Activated effector memory CD4-positive, alpha-beta T cell treated with anti-CD3 and anti-CD28 coated beads, Interleukin-2, amount 50 U/mL, for 16 hours (primary cell): Measurements from ENCODE around the gene SLCO4A1.
"Not testable (repeated sequence)": the region's sequence is repeated elsewhere in the genome, so short reads cannot be mapped to it uniquely, and the experiment has no call there.

Source experiments
- DNase-seq: peaks from one replicate; pipeline ENCODE4 v3.0.0-alpha.2; 2020

SLCO4A1 gene

DNA sequence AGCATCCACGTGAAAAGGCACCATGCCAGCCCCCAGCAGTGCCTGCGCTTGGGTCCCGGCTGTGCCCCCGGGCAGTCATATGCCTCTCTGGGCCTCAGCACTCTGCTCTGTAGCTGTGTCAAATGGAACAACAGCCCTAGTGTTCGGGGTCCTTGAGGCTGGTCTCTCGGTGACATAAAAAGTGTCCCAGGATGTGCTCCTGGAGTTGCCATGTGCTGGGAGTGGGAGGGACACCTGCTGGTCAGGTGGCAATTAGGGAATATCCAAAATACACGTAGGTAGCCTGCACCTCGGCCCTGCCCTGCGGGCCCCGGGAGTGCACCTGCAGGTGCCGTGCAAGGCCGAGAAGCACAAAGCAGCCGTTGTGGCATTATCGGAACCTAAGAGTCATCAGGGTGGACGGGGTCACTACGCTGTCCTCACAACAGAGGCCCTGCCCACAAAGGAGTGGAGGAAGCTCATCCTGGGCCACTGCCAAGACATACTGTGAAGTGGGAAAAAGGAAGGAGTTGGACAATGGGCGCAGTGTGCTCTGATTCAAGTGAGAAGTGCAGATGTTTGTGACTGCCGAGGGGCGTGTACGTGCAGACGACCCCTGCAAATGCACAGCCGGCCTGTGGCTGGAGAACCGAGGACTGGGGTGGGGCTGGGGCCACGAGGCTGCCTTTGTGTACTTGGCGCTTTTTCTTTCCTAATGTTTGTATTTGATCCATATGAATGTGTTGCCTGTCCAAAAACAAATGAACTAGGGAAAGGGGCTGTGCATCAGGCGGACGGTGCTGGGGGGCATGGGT lies 24.6 kb downstream of the SLCO4A1 start:
- no peak for DNase-seq

- no peak for DNase-seq
These were observed 25.5 kb downstream of the SLCO4A1 start for GRCh38 chr20:62667530-62668440.

DNA sequence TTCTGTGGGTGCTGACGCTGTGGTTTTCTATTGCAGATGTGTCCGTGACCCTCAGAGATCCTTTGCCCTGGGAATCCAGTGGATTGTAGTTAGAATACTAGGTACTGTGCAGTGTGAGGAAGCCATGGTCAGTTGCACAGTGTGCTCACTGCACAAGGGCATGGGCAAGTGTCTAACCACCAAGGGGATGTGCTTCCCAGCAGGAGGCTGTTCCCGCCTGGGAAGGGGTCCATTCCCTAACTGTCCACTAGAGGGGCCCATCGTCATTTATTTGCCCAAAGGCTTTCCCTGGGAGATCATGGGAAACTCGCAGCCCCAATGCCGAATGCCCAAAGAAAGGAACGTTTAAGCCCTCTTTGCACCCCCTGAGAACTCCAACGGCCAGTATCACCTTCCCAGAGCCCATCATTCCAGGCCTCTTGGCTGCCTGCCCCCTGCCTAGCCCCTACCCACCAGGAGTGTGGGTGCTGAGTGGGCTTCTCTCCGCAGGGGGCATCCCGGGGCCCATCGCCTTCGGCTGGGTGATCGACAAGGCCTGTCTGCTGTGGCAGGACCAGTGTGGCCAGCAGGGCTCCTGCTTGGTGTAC lies 26.2 kb downstream of the SLCO4A1 start:
- peak; percentile 78 for DNase-seq

- DNase-seq, result no peak
These were observed 26.9 kb downstream of the SLCO4A1 start for GRCh38 chr20:62669249-62669648.

DNA sequence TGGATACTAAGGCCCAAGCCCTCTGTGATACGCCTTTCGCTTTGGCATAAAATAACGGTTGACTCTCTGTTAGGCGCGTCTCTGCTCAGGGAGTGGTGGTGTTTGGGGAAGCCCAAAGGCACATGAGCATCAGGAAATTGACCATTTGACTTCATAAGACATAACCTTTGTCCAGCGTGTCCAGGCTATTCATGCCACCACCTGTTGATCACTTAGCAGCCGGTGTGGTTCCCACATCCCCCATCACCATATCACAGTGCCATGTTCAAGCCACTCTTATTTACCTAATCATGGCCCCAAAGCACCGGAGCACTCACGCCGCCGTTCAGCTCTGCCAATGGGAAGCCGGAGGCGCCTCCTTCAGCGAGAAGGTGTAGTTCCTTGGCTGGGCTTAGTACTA lies 27.9 kb downstream of the SLCO4A1 start:
- DNase-seq, result no peak

GRCh38 chr20:62670998-62671397 lies 28.7 kb downstream of the SLCO4A1 start:
- DNase-seq, result no peak

DNA sequence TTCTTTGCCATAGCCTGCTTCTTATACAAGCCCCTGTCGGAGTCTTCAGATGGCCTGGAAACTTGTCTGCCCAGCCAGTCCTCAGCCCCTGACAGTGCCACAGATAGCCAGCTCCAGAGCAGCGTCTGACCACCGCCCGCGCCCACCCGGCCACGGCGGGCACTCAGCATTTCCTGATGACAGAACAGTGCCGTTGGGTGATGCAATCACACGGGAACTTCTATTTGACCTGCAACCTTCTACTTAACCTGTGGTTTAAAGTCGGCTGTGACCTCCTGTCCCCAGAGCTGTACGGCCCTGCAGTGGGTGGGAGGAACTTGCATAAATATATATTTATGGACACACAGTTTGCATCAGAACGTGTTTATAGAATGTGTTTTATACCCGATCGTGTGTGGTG lies 29.5 kb downstream of the SLCO4A1 start:
- DNase-seq, result no peak

- no peak for DNase-seq
These were observed 32.1 kb downstream of the SLCO4A1 start for GRCh38 chr20:62674370-62674769.

DNA sequence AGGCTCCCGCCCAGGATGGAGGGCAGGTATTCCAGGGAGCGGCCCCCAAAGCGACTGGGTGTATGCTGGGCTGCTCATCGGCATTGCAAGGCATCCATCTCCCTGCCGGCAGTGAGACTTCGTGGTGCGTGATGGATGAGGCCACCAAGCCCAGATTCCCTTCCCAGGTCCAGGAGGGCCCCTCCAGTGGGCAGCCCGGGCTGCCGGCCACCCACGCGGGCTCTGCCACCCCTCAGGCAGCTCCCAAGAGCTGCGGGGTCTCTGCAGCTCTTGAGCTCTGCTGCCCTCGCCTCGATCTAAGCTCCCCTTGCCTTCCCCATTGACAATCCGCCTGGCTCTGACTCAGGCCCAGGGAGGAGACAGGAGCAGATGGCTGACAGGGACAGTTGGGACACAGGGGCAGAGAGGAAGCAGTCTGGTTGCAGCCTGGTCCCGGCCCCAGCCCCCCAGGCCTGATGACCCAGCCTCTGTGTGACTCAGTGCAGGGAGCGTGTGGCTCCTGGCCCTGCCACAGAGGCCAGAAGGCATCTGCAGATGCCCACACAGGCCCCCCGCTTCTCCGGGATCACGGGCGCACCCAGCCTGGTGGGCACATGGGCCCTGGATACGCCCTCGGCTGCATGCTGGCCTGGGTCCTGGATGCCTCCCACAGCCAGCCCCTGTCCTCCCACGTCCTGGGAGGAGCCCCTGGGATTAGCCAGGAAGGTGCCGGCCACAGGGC lies 33.0 kb downstream of the SLCO4A1 start:
- DNase-seq, result no peak

DNA sequence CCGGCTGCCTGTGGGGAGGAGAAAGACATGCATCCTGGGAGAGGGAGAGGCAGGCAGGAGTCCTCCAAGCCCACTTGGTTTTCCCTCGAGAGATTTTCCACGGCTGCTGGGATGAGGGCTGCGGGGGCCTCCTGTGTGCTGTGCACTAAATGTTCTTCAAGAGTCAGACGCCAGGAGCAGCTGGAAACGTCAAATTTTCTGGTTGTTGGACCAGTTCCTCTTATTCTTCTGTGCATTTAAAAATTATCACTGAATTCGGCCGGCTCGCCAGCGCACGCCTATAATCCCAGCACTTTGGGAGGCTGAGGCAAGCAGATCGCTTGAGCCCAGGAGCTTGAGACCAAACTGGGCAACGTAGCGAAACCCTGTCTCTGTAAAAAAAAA lies 33.6 kb downstream of the SLCO4A1 start:
- no peak for DNase-seq

DNA sequence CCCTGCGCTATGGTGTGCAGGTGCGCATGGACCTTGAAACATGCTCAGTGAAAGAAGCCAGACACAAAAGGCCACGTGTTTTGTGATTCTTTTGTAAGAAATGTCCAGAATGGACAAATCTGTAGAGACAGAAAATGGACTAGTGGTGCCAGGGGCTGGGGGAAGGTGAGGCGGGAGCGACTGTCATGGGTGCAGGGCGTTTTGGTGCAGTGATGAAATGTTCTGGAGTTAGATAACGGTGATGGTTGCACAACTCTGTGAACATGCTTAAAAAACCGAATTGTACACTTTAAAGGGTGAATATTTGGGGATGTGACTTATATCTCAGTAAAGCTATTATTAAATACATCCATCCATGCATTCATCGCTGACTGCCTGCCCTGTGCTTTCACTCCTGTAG lies 34.7 kb downstream of the SLCO4A1 start:
- DNase-seq, result no peak

DNA sequence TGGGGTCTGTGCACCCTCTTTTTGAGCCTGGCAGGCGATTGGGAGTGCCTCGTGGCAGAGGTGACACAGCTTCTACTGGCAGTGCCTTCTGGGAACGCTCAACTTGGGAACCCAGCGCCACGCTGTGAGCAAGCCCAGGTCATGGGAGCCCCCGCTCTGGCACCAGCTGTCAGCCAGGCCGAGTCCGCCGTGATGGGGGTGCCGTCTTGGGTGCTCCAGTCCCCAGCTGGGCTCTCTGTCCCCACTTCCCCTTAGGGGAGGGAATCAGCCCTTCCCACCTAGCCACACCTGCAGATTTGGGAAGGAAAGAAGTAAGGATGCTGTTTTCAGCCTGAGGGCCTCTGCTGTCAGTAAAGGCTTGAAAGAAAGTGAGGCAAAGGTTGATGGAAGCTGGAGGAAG lies 35.4 kb downstream of the SLCO4A1 start:
- no peak for DNase-seq

DNA sequence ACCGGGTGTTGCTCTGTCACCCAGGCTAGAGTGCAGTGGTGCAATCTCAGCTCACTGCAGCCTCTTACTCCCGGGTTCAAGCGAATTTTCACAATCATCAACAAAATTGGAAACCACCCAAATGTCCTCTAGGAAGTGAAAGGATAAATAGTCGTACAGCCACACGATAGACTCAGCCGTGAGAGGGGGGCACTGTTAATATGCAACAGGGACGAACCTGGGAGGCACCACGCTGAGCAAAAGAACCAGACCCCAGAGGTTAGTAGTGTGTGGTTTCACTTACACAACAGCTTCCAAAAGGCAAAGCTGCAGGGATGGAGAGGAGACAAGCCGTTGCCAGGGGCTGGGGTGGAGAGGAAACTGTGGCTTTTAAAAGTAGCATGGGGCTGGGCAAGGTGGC lies 36.2 kb downstream of the SLCO4A1 start:
- no peak for DNase-seq

DNA sequence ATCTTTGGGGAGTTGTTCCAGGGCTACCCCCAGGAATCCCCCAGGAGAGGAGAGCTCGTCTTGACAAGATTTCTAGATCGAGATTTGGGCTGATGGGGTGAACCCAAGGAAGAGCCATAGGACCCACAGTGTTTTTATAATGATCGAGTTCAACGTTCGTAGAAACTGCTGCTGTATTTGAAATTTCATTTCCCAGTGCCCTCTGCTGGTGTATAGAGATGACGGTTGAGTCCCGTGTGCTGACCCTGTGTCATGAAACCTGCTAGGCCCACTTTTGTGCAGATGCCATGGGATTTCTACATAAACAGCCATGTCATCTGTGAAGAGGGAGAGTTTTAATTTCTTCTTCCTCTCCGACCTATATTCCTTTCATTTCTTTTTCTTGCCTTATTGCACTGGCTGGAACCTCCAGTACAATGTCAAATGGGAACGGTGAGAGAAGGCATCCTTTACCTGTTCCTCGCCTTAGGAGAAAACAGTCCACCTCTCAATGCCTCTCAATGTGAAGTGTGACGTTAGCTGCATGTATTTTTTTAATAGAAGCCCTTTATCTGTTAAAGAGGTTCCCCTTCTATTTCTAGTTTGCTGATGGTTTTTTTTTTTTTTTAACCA lies 37.8 kb downstream of the SLCO4A1 start:
- no peak for DNase-seq

GRCh38 chr20:62682912-62683517 lies 40.7 kb downstream of the SLCO4A1 start:
- DNase-seq, result no peak

GRCh38 chr20:62683660-62684322 lies 41.5 kb downstream of the SLCO4A1 start:
- not testable (repeated sequence) for DNase-seq

DNA sequence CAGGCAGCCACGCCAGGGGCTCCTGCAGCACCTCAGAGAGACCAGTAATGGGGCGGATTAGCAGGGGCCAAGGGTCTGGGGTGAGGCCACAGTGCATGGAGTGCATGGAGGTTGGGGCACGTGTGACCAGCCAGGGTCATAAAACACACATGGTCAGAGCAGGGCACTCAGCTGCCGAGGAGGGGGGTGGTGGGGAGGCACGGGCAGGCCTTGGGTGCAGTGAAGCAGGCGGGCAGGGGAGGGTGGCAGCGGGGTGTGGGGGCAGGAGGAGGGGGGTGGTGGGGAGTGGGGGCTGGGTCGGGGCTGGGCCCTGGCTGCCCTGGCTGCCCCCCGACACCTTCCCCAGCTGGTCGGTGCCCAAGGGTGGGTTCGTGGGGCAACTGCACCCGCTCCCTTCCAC lies 42.7 kb downstream of the SLCO4A1 start:
- DNase-seq, result no peak

- DNase-seq, result no peak
These were observed 43.7 kb downstream of the SLCO4A1 start for GRCh38 chr20:62685781-62686555.

- no peak for DNase-seq
These were observed 44.8 kb downstream of the SLCO4A1 start for GRCh38 chr20:62686869-62687830.

- no peak for DNase-seq
These were observed 45.8 kb downstream of the SLCO4A1 start for GRCh38 chr20:62688083-62688482.
